Measurements from ENCODE around the gene APC2.
"Not testable (repeated sequence)": the region's sequence is repeated elsewhere in the genome, so short reads cannot be mapped to it uniquely, and the experiment has no call there.

Gene APC2

DNA sequence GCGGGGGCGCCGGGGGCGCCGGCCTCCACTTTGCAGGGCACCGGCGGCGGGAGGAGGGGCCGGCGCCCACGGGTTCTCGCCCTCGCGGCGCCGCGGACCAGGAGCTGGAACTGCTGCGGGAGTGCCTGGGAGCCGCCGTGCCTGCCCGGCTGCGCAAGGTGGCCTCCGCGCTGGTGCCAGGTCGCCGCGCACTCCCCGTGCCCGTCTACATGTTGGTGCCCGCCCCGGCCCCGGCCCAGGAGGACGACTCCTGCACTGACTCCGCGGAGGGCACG, 17.2 kb downstream of the APC2 start:
- no peak for DNase-seq

DNA sequence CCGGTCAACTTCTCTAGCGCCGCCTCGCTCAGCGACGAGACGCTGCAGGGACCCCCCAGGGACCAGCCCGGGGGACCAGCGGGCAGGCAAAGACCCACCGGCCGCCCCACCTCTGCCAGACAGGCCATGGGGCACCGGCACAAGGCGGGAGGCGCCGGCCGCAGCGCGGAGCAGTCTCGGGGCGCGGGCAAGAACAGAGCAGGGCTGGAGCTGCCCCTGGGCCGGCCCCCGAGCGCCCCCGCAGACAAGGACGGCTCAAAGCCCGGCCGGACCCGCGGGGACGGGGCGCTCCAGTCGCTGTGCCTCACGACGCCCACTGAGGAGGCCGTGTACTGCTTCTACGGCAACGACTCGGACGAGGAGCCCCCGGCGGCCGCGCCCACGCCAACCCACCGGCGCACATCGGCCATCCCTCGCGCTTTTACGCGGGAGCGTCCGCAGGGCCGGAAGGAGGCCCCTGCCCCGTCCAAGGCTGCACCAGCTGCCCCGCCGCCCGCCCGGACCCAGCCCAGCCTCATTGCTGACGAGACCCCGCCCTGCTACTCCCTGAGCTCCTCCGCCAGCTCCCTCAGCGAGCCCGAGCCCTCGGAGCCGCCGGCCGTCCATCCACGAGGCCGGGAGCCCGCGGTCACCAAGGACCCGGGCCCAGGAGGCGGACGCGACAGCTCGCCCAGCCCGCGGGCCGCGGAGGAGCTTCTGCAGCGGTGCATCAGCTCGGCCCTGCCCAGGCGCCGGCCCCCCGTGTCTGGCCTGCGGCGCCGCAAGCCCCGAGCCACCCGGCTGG, 17.8 kb downstream of the APC2 start:
- DNase-seq = no peak

DNA sequence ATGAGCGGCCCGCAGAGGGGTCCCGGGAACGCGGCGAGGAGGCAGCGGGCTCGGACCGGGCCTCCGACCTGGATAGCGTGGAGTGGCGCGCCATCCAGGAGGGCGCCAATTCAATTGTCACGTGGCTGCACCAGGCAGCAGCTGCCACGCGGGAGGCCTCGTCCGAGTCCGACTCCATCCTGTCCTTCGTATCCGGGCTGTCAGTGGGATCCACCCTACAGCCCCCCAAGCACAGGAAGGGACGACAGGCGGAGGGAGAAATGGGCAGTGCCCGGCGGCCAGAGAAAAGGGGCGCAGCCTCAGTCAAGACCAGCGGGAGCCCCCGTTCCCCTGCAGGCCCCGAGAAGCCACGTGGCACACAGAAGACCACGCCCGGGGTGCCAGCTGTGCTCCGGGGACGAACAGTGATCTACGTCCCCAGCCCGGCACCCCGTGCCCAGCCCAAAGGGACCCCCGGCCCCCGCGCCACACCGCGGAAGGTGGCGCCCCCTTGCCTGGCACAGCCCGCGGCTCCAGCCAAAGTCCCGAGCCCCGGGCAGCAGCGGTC, 18.4 kb downstream of the APC2 start:
- no peak for DNase-seq

DNA sequence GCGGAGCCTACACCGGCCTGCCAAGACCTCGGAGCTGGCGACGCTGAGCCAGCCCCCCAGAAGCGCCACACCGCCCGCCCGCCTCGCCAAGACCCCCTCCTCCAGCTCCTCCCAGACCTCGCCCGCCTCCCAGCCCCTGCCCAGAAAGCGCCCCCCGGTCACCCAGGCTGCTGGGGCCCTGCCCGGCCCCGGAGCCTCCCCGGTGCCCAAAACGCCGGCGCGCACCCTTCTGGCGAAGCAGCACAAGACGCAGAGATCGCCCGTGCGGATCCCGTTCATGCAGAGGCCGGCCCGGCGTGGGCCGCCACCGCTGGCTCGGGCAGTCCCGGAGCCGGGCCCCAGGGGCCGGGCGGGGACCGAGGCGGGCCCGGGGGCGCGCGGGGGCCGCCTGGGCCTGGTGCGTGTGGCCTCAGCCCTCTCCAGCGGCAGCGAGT, 18.9 kb downstream of the APC2 start:
- DNase-seq = no peak

DNA sequence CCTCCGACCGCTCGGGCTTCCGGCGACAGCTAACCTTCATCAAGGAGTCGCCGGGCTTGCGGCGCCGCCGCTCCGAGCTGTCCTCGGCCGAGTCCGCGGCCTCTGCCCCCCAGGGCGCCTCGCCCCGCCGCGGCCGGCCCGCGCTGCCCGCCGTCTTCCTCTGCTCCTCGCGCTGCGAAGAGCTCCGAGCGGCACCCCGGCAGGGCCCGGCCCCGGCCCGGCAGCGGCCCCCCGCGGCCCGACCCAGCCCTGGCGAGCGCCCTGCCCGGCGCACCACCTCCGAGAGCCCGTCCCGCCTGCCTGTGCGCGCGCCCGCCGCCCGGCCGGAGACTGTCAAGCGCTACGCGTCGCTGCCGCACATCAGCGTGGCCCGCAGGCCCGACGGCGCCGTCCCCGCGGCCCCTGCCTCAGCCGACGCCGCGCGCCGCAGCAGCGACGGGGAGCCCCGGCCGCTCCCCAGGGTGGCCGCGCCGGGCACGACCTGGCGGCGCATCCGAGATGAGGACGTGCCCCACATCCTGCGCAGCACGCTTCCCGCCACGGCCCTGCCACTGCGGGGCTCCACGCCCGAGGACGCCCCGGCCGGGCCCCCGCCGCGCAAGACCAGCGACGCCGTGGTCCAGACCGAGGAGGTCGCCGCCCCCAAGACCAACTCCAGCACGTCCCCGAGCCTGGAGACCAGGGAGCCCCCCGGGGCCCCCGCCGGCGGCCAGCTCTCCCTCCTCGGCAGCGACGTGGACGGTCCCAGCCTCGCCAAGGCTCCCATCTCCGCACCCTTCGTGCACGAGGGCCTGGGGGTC, 19.5 kb downstream of the APC2 start:
- DNase-seq = no peak

DNA sequence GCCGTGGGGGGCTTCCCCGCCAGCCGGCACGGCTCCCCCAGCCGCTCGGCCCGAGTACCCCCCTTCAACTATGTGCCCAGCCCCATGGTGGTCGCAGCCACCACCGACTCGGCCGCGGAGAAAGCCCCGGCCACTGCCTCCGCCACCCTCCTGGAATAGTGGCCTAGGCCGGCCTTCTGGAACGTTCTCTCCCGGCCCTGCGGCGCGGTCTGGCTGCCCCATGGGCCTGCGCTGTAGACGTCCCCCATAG, 20.1 kb downstream of the APC2 start:
- DNase-seq = no peak

DNA sequence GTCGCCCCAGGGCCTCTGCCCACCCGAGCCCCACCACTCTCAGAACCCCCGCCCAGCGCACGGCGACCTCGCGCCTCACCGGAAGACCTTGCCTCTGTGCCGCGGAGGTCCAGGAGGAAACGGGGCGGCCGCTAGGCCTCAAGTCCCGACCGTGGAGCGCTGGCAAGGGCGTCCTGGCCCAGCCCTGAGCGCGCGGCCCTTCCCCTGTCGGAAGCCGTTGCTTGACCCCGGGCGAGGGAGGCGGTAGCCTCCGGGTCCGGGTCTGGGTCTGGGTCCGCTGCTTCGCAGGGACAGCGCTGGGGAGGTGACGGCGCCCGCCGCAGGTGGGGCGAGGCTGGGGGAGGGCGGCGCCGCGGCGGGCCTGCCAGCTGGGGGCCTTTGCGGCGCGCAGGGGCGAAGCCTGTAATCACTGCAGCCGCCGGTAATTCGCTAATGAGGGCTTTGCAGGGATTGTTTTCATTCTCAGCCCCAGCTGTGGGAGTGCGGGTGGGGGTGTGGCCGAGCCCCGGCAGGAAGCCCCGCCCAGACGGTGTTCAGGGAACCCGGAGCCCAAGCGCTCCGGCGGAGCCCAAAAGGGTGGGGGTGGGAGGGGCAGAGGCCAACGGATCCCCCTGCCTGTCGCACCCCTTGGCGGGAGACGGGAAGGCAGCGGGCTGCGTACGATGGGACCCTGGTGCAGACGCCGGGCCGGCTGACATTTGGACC, 20.5 kb downstream of the APC2 start:
- peak; percentile 59 for DNase-seq

DNA sequence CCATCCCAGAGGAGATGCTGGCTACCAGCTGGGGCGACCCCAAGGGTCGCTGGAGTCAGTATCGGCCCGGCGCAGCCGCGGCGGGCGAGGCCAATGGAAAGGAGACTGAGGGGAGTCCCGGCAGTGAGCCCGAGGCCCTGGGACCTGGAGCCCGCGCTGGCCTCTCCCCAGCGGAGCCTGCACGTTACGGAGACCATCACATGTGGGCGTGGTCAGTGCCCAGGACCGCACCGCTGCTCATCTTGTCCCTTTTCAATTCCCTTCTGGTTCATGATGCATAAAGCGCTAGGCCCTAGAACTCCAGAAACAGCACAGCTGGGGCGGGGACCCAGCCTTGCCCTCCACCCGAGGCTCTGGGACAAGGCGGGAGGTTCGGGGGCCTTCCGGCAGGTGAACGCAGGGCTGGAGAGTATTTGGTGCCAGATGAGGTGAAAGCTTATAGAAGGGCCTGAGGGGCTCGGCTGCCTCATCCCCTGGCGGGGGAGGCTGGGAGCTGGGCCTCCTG, 21.1 kb downstream of the APC2 start:
- DNase-seq = no peak

DNA sequence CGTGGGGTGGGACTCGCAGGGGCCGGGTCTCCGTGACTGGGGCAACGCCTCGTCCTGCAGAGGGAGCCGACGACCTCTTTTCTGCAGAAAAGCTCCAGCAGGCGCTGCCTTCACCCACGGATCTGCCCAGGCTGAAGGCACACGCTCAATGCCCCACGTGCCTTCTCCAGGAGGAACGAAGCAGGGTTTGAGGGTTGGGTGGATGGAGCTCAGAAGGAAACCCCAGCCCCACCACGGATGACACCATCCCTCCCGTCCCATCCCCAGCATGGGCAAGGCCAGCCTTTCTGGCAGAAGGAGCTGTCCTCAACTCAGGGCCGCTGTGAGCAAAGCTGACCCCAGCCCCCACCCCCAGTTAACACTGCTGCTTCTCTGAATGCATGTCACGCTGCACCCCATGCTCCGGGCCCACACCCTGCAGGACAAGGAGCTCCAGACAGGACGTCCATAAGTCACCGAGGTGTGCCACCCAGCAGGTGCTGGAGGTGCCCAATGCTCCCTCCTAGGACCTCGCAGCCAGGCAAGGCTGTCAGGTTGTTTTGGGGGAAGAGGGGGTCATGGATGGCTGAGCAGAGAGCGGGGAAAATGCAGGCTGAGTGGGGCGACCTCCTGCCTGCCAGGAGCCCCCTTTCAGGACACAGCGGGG, 21.7 kb downstream of the APC2 start:
- no peak for DNase-seq

DNA sequence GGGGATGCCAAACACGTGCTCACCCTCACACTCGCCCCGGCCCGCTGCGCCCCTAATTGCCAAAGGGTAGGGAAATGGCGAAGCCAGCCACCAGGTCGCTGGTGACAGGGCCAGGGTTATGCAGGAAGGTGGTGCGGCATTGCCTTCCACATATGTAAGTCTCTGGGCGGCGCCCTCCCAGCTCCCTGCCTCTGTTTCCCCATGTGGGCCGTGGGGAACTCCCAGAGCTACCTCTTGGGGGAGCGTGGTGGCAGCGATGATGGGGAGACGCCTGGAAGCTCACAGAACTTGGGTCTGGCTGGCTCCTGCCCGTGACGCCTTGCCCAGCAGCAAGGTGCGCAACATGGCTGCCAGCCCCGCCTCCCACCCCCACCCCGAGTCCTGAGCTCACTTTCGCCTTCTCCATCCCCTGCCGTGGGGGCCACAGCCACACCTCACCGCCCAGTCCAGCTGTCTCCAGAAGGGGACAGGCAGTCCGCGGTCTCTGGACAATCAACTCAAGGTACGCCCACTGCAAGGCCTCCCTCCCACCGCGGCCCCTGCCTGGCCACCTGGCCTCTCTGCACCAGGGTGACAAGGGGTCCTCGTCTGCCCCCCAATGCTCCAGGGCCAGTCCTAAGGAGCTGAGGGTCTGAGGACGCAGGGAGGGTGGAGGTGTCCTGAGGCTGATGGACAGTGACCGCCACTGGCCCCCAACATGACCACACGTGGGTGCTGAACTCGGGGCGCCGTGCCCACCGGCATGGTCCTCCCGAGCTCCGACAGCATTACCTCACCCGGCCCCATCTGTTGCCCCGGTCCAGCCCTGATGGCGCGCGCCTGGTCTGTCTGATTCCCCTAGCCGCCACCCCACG, 22.5 kb downstream of the APC2 start:
- DNase-seq = no peak

DNA sequence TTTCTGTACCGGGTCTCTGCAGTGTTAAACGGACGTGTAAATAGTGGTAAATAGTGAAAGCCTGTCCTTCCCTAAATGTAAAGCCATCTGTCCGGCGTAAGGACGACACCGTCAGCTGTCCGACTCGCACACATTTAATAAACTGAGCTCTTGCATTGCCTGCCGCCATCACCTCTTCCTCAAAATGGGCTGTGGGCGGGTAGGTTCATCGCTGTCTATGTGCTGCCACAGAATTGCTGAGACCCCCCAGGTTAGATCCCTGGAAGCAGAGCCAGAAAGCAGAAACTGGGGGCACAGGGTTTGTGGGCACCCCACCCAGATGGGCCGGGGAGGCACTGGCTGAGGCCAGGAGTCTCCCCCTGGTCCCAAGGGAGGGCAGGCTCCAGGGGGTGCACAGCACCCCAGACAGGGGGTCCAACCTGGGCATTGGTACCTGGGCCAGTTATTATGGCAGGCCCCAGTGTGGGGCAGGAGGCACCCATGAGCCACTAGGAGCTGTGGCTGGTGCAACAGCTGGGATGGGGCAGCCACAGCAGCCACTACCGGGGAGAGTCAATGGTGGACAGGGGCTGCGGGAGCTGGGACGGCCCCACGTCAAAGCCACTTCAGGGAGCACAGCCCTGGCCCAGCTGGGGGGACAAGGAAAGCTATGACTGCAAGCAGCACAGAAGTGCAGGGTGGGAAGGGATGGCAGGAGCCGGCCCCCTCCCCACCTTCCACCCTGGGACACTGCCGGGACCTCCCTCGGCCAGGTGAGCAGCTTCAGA, 23.3 kb downstream of the APC2 start:
- DNase-seq = no peak

DNA sequence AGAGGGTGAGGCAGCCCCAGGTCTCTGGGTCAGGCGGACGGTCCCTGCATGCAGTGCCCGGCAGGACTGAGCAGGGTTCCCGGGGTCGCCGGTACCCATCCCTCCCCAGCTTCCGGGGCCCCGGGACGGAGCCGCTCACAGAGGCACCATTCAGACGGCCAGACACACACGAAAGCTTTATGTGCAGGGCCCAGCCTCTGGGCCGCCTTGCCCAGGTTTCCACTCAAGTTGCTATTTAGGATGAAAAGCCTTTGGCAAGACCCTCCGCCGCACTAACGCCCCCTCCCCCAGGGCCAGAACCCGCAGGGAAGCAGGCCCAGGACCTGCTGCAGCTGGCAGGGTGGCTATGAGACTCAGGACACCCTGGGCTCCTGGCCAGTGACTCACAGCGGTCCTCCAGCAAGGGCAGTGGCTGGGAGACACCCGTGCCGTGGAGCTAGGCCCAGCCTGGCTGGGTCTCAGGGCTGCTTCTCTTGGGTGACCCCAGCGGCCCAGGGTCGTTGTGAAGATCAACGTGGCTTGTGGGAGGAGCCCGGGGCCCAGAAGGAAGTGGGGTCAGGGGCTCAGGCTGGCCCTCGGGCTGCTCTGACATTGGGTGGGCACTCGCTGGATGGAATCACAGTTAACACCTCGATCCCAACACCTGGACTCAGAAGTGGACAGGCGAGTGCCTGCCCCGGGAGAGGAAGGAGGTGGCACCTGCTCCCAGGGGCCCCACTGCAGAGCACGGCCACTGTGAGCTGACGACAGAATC, 24.3 kb downstream of the APC2 start:
- no peak for DNase-seq

DNA sequence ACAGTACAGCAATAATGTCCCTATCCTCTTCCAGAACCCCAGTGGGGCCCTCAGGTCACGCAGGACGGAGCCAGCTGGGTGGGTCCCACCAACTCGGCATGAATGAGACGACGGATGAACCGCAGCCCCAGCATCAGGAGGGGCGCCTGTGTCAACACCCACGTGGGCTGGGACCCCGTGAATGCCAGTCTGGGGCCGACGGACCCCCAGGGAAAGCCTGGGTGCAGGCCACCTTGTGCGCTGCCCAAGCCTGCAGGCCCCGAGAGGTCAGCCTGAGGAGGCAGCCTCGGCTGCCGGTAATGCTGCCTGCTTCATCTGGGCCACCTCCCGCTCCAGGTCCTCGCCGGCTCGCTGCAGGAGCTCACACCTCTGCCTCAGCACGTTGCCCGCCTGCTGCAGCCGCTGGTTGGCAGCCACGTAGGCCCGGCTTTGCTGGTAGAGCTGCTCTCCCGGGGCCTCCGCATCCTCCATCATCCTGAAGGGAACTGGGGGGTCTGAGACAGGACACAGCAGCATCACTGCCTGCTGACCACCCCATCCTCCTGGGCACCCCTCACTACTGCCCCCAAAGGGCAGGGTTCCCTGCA, 24.9 kb downstream of the APC2 start:
- DNase-seq = no peak

DNA sequence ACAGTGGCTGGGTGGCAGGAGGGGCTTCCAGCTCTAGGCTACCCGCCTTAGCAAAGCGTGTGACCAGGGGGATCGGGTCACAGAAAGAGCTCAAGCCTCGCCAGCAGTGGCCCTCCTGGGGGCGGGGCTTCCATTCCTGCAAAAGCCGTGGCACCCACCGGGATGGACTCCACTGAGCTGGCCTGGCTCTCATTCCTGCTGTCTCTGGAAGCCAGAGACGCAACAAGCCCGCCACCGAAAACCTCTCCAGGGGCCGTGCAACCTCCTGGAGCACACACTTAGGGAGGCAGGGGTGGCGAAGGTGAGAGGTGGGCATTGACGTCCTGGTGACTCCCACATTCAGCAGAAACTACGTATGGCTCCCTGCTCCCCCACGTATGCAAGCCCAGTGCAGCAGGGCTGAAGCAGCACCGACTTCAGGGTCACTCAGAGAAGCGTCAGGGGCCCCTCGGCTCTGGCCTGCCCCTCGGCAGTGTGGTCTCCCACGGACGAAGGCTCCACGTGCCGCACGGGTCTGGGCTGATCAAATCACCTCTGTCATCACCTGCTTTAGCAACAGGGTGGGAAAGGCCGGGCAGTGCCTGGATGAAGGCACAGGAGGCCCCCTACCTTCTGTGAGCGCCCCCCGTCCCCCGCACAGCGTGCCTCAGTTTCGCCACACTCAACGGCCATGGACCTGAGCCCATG, 26.0 kb downstream of the APC2 start:
- no peak for DNase-seq

DNA sequence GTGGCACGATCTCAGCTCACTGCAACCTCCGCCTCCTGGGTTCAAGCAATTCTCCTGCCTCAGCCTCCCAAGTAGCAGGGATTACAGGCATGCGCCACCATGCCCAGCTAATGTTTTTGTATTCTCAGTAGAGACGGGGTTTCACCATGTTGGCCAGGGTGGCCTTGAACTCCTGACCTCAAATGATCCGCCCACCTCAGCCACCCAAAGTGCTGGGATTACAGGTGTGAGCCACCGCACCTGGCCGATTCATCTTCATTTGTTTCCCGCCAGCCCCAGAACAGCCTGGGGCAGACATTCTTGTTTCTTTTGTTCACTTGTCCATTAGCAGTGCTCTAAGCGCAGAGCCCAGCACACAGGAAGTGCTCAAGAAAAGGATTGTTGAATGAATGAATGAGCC, 27.1 kb downstream of the APC2 start:
- DNase-seq = not testable (repeated sequence)

DNA sequence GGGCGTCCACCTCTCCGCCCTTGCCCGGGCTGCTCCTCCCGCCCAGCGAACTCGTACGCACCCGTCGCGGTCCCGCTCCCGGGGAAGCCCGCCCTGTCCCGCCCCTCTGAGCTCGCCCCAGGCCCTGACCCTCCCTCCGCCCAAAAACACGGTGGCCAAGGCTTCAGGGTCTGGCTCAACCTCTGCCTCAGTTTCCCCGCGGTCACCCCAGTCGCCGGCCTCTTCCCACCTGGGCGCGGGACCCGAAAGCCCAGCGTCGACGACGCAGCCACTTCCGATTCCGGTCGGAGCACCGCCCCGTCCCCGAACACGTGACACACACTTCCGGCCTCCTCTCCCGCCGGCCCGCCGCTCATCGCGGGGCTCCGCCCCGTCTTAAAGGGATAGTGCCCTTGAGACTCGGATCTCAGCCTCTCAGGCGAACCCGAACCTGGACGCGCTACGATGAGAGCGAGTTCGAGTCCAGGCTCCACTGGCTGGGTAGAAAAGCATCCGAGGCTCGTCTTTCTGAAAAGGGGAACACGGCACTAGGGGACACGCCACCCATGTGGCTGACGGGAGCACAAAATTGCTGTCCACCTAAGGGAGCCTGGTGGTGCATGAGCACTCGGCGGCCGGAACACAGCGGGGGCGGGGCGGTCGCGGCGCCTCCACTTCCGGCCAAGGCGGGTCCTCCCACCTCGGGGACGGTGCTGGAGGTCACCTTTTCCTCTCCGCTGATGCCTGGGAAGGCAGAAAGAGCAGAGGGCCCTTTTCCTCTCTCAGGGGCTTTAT, 29.2 kb downstream of the APC2 start, which contains the start of gene C19orf25:
C19orf25 (minus strand) TSS at position 282 of the 774 bp plus-strand sequence. CDS start 312 bp downstream, outside the sequence.
- DNase-seq = peak; percentile 86

DNA sequence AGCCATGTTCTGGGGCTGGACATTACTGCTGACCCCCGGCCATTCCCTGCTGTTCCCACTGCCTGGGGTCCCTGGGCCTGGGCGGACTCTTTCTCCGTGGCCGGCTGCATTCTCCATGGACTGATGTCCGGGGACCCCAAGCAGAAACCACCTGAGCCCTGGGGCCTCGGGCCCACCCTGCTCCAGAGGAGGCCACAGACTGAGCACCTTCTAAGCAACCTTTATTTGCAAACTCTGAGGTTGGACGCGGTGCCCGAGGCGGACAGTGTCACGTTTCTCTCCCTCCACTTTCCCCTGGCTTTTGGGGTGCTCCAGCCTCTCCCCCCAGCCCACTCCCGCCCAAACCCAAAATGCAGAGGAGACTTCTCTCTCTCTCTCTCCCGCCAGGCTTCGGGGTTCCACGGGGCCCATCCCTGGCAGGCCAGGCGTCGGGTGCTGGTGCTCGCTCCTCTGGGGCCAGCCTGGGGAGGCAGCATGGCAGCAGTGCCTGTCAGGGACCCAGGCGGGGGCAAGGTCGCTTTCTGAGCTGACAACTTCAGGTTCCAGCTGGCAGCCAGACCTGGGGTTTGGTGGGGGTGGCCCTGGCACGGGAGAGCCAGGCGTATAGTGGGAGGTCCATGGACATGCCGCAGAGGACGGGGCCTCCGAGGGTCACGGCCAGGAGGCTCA, 31.4 kb downstream of the APC2 start:
- no peak for DNase-seq

DNA sequence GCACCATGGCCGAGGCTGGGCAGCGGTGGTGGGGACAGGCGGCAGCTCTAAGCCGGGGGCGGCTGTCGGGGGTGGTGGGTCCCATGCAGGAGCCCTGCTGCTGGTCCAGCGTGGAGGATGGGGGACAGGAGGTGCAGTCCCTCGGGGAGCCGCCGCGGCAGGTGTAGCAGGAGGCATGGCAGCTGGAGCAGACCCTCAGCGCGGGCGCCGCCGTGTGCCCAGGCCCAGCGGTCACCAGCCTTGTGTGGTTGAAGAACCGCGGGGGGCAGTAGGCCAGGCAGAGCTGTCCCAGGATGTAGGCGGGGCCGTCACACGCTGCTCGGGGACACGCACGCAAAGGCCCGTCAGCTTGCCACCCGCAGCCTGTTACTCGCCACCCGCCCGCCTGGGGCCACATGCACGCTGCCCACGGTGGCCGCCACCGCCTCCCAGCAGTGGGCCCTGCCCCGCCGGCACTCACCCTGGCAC, 32.0 kb downstream of the APC2 start:
- no peak for DNase-seq
